Measurements from ENCODE around the gene DNAJC1. TPM values are rescaled to one million over a fixed set of nuclear protein-coding genes. Genes with fewer than 3 reads are reported as not detected.

The DNAJC1 gene
- total and polyA plus RNA-seq, 10 of the 15 experiments (the other 5 are each of a cell fraction or from before 2014, with no cell fraction given): 2.5 to 39.3 (median 20.4) TPM

- peak overlapping the region; percentile 5 for H3K4me2 ChIP-seq (ENCODE audit: control insufficient read depth, insufficient read depth)
- H3K79me2 ChIP-seq (ENCODE audit: control insufficient read depth, insufficient read depth, low read length): no peaks in the 10 kb centered on the region
- intact Hi-C loops (cut with micrococcal nuclease; ENCODE audit: unreplicated experiment): loop anchor here (2.0 kb wide), 1 partner anchor 63 kb away; no protein-coding TSS in a partner anchor
- DNase-seq (ENCODE audit: low read depth, low spot score) (no peak), ATAC-seq (peak; percentile 58), FAIRE-seq (peak; percentile 75)
- in situ Hi-C loops (cut with MboI): no loop called here
- WGBS (ENCODE audit: insufficient coverage, insufficient replicate concordance, low lambda C conversion rate, missing lambda C conversion rate): 19% methylated on average over 2 of the region's 2 CpGs
- RAD21 ChIA-PET (ENCODE audit: unreplicated experiment): interaction anchor here (0.7 to 0.9 kb wide), 2 partner anchors 84 to 131 kb away, joined by 3 read pairs; no protein-coding TSS in a partner anchor
- peaks cover 27% of the 10 kb centered on the region for H3K9me3 ChIP-seq (replicated peaks; ENCODE audit: control insufficient read depth, insufficient read depth, low read length)
- TF ChIP-seq NR2C2 (IDR thresholded peaks at IDR 0.05; ENCODE audit: borderline replicate concordance, control insufficient read depth, insufficient read length, low read depth) (no peak), SMAD1 (IDR thresholded peaks at IDR 0.05; ENCODE audit: low read depth, partially characterized antibody) (no peak), PAX8 (IDR thresholded peaks at IDR 0.05) (no peak), SPI1 (IDR thresholded peaks at IDR 0.05; ENCODE audit: borderline replicate concordance, insufficient read depth, low read depth, low read length) (peak; percentile 22; the same call in 1 of the 2 replicates), RAD21 (IDR thresholded peaks at IDR 0.05; ENCODE audit: insufficient read depth, low read depth, low read length) (no peak), RUNX3 (IDR thresholded peaks at IDR 0.05; ENCODE audit: low read length) (peak; percentile 35; the same call in 1 of the 2 replicates), NR2C1 (IDR thresholded peaks at IDR 0.05) (no peak)
- TF ChIP-seq, protein P1, sequence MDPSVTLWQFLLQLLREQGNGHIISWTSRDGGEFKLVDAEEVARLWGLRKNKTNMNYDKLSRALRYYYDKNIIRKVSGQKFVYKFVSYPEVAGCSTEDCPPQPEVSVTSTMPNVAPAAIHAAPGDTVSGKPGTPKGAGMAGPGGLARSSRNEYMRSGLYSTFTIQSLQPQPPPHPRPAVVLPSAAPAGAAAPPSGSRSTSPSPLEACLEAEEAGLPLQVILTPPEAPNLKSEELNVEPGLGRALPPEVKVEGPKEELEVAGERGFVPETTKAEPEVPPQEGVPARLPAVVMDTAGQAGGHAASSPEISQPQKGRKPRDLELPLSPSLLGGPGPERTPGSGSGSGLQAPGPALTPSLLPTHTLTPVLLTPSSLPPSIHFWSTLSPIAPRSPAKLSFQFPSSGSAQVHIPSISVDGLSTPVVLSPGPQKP (IDR thresholded peaks at IDR 0.05; ENCODE audit: low read depth, low read length): no peak
- POLR2A ChIA-PET: interaction anchor here (0.6 to 0.7 kb wide), 2 partner anchors 182 to 382 kb away, joined by 3 to 5 read pairs; no protein-coding TSS in a partner anchor
- peak overlapping the region; percentile 58 for H2AFZ ChIP-seq (ENCODE audit: control insufficient read depth, low read depth, low read length)
- no peaks in the 10 kb centered on the region for H4K20me1 ChIP-seq (ENCODE audit: control insufficient read depth, insufficient read depth)
- H3K36me3 ChIP-seq (ENCODE audit: control insufficient read depth in 2 of 2, insufficient read depth in 2 of 2, low read length in 1 of 2): no peaks in the 10 kb centered on the region; a peak in 3 of 4 replicates
- H3K9ac ChIP-seq (ENCODE audit: control insufficient read depth, insufficient read depth, low read length): peak overlapping the region; percentile 38
- H3K4me3 ChIP-seq: peak overlapping the region; percentile 36; the same call in 1 of the 2 replicates
- no peaks in the 10 kb centered on the region for H3K27me3 ChIP-seq (replicated peaks in 1 of 2; ENCODE audit: control insufficient read depth in 2 of 2, insufficient read depth in 2 of 2, low read length in 1 of 2)
- peak overlapping the region; percentile 91 for H3K27ac ChIP-seq (ENCODE audit: control insufficient read depth, insufficient read depth)
- SMC1A ChIA-PET (ENCODE audit: uncharacterized antibody, unreplicated experiment): interaction anchor here (0.8 to 1.6 kb wide), 10 partner anchors 10 to 683 kb away, joined by 3 to 6 read pairs (median 4); no protein-coding TSS in a partner anchor
- peaks cover 34% of the 10 kb centered on the region for H3K4me1 ChIP-seq (ENCODE audit: control insufficient read depth, insufficient read depth, low read length)
- TSS peak; percentile 62 for BruUV-seq (replicated peaks)
- CTCF ChIA-PET: interaction anchor here (1.0 to 1.5 kb wide), 2 partner anchors 50 to 104 kb away, joined by 4 read pairs; no protein-coding TSS in a partner anchor
These were observed 113.9 kb downstream of the DNAJC1 start for GRCh38 chr10:21889477-21890275.

All from GM12878 (cell line).